Inferior parietal cortex (tissue), 1 donor: ENCODE data around the gene BCKDK.
"Not testable (repeated sequence)": the region's sequence is repeated elsewhere in the genome, so short reads cannot be mapped to it uniquely, and the experiment has no call there.

ENCODE experiments used
- DNase-seq: peaks from one replicate; pipeline ENCODE4 v3.0.0-alpha.2; 2016; ENCODE audit errors: extremely low spot score

The BCKDK gene

DNA sequence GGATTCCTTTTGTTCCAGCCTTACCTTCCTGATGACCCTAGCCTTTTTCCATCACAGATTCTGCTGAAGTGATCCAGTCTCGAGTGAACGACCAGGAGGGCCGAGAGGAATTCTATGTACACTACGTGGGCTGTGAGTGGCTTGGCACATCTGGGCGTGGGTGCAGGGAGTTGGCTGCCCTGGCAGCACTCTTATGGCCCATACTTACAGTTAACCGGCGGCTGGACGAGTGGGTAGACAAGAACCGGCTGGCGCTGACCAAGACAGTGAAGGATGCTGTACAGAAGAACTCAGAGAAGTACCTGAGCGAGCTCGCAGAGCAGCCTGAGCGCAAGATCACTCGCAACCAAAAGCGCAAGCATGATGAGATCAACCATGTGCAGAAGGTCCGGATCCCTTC lies 11.9 kb downstream of the BCKDK start:
- no peak for DNase-seq

DNA sequence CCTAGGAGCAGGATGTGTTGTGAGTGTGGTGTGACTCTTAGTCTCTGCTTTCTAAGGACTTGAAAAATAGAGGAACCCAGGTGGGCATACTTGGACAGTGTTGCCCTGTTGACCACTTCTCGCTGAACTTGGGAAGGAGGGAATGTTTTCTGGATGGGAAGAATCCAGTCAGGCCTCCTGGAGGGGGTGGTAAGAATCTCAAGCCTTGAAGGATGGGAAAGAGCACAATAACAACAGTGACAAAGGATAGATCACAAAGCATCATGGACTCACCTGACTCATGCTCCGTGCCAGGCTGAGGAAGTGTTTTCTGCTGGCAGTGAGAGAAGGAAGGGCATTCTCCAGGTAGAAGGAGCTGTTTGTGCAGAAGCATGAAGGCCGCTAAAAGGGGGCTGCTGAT lies 17.7 kb downstream of the BCKDK start:
- DNase-seq = no peak

- DNase-seq = no peak
Measured at GRCh38 chr16:31127182-31127581, 19.0 kb downstream of the BCKDK start.

GRCh38 chr16:31128711-31129567 lies 20.8 kb downstream of the BCKDK start:
- peak; percentile 32 for DNase-seq

DNA sequence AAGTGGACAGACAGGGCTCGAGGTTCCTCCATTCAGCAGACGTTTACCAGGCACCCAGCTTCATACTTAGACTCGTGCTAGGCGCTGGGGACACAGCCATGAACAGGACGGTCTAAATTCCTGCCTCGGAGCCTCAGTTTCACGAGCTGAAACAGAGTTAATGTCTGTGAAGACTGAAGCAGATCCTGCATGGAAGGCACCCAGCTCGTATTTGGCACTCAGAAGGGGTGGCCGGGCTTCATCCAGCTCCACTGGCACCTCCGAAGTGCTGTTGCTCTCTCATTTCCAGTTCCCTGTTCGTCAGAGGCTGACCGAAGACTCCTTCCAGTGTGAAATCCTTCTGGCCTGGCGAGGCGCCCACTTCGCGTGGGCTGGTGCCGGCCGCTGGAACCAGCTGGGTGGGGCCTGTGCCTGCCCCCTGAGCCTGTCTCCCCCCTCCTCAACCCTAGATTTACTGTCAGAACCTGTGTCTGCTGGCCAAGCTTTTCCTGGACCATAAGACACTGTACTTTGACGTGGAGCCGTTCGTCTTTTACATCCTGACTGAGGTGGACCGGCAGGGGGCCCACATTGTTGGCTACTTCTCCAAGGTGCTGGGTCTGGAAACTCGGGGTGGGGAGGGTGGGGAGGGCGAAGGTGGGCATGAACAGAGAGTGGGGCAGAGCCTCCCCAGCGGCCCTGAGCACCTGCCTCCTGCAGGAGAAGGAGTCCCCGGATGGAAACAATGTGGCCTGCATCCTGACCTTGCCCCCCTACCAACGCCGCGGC lies 21.6 kb downstream of the BCKDK start:
- DNase-seq = peak; percentile 10

DNA sequence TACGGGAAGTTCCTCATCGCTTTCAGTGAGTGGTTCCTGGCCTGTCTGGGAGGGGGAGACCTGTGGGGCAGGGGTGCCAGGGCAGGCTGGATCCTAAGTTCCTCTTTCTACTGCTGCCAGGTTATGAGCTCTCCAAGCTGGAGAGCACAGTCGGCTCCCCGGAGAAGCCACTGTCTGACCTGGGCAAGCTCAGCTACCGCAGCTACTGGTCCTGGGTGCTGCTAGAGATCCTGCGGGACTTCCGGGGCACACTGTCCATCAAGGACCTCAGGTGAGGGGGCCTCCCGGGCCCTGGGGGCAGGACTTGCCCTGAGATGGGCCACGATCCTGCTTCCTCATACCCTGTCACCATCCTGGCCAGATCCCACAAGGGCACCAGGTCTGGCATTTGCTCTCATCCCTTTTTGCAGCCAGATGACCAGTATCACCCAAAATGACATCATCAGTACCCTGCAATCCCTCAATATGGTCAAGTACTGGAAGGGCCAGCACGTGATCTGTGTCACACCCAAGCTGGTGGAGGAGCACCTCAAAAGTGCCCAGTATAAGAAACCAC lies 22.2 kb downstream of the BCKDK start:
- no peak for DNase-seq

DNA sequence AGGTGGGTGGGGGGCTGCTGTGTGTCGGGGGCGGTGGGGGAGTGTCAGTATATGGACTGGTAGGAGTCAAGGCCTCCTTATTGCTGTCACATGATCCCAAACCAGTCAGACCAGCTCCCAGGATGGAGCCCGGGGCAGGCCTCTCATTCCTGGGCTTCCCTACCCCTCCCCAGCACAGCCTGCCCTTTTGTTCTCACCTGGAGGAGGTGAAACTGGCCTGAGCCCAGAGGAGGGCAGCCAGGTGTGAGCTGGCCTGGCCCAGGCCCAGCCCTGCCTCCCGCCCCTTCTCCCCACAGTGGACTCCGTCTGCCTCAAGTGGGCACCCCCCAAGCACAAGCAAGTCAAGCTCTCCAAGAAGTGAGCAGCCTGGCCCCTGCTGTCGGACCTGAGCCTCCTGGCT lies 22.7 kb downstream of the BCKDK start:
- no peak for DNase-seq

GRCh38 chr16:31131416-31131815 lies 23.2 kb downstream of the BCKDK start:
- no peak for DNase-seq

DNA sequence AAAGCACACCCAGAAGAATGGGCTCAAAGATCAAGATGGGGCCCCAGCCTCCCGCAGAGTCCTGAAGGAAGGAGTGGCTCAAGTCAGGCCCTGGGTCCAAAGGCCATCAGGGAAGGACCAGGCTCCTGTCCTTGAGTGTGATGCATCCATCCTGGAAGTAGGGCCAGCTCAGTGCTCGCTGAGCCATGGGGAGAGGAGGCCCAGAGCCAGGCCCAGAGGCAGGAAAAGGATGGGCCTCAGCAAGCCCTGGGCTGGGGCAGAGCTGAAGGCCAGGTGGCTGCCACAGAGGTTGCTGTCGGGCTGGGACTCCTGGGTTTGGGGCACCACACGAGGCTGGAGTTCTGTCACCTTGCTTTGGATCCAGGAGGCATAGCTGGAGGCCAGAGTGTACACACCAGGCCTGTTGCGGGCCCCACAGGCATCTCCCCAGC lies 23.7 kb downstream of the BCKDK start:
- no peak for DNase-seq

GRCh38 chr16:31132303-31132979 lies 24.3 kb downstream of the BCKDK start:
- no peak for DNase-seq

DNA sequence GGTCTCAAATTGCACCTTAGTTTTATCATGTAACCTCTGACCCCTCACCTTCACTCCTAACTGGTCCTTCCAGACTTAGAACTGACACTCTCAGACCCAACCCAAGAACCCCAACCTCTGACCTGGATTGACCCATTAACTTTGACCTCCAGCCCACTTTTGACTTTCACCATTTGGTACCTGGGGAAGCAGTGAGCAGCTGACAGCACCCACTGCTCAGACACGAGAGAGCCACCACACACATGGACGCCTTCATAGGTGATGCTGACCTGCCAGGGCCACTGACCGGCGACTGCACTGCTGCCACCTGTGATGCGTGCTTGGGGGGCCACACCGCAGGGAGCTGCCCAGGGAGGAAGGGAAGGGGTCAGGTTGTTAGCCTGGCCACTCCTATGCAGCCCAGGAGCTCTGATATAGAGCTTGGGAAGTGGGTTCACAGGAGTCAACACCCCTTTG lies 24.9 kb downstream of the BCKDK start:
- DNase-seq = no peak

DNA sequence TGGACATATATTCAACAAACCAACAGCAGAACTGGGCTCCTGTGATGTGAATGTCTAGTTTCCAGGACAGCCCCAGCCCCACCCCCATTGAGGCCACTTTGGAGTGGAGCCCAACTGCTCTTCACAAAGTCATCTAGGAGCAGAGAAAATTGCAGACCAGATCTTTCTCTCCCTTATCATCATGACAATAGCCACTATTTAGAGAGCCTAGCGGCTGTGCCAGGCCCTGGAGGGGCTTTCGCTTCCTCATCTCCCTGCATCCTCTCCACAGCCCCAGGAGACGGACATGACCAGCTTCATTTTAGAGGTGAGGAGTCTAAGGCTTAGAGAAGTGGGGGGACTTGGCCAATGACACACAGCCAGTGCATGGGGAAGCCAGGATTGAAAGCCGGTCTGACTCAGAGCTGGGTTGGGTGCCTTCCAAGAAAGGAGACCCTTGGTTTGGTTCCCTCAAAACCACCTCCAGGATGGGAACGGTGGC lies 25.9 kb downstream of the BCKDK start:
- no peak for DNase-seq

GRCh38 chr16:31134625-31135534 lies 26.7 kb downstream of the BCKDK start:
- DNase-seq = no peak

GRCh38 chr16:31135535-31136286 lies 27.5 kb downstream of the BCKDK start, which contains the start of gene PRSS8:
TSS of gene PRSS8 (minus strand) at chr16:31135727. CDS start at chr16:31135498, 229 bp downstream.
- no peak for DNase-seq

DNA sequence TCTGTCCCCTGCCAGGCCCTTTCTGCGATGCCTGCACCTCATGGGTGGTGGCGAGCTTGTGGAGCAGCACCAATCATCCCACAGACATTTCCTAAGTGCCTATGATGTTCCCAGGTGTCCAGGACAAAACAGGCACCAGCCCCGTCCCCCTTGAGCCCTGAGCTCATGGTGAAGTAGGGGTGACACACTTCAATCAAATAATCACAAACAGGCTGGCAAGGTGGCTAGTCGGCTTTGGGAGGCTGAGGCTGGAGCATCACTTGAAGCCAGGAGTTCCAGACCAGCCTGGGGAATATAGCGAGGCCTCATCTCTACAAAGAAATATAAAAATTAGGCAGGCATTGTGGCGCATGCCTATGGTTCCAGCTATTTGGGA lies 28.1 kb downstream of the BCKDK start:
- no peak for DNase-seq

DNA sequence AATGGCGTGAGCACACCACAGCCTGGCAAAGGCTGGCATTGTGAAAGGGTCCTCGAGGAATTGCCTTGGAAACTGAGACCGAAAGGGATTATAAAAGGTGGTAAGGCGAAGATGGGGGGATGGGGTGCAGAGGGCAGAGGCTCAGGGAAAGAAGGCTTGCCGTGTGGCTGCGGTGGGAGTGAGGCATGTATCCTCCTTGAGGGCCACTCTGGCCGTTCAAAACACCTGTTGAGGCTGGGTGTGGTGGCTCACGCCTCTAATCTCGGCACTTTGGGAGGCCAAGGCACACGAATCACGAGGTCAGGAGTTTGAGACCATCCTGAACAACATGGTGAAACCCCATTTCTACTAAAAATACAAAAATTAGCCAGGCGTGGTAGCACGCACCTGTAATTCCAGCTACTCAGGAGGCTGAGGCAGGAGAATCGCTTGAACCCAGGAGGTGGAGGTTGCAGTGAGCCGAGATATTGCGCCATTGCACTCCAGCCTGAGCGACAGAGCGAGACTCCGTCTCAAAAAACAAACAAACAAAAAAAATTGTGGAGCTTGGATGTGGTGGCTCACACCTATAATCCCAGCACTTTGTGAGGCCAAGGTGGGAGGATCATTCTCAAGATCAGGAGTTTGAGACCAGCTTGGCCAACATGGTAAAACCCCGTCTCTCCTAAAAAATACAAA lies 28.8 kb downstream of the BCKDK start:
- not testable (repeated sequence) for DNase-seq

GRCh38 chr16:31138621-31139578 lies 30.7 kb downstream of the BCKDK start:
- no peak for DNase-seq

- not testable (repeated sequence) for DNase-seq
Measured at GRCh38 chr16:31141071-31141469, 32.9 kb downstream of the BCKDK start.
